Trophoblast cell (in vitro differentiated cells and primary cell): ENCODE measurements around the gene CENPF.
"Not testable (repeated sequence)": the region's sequence is repeated elsewhere in the genome, so short reads cannot be mapped to it uniquely, and the experiment has no call there.

Experiments
- DNase-seq, 2 donors: peaks; one replicate each; pipeline ENCODE4 v3.0.0-alpha.2; 2016
- H2AFZ ChIP-seq: 2 replicates; pipeline ENCODE4 v1.6.1; 2013; ENCODE audit warnings: low read length, moderate library complexity, mild to moderate bottlenecking; ENCODE audit not compliant: insufficient read depth, poor library complexity
- H2AK5ac ChIP-seq: 2 replicates; pipeline ENCODE4 v1.6.1; 2013; ENCODE audit warnings: mild to moderate bottlenecking, low read length
- H2BK120ac ChIP-seq: 2 replicates; pipeline ENCODE4 v1.6.1; 2013; ENCODE audit warnings: low read length, mild to moderate bottlenecking, moderate library complexity; ENCODE audit not compliant: insufficient read depth, poor library complexity
- H2BK12ac ChIP-seq: 2 replicates; pipeline ENCODE4 v1.6.1; 2013; ENCODE audit warnings: mild to moderate bottlenecking, low read length, moderate library complexity
- H2BK5ac ChIP-seq: 2 replicates; pipeline ENCODE4 v1.6.1; 2013; ENCODE audit warnings: low read length, low read depth, moderate library complexity, mild to moderate bottlenecking; ENCODE audit not compliant: poor library complexity
- H3K14ac ChIP-seq: 2 replicates; pipeline ENCODE4 v1.6.1; 2013; ENCODE audit warnings: mild to moderate bottlenecking, low read length
- H3K18ac ChIP-seq: 2 replicates; pipeline ENCODE4 v1.6.1; 2013; ENCODE audit warnings: mild to moderate bottlenecking, low read length
- H3K23ac ChIP-seq: 2 replicates; pipeline ENCODE4 v1.6.1; 2013; ENCODE audit warnings: low read length
- H3K27ac ChIP-seq: 2 replicates; pipeline ENCODE4 v1.5.1; 2013; ENCODE audit warnings: low read depth, mild to moderate bottlenecking, inconsistent platforms, low read length, moderate library complexity
- H3K27me3 ChIP-seq: 2 replicates; pipeline ENCODE4 v1.6.1; 2013; ENCODE audit warnings: inconsistent platforms, mild to moderate bottlenecking, low read length, moderate library complexity; ENCODE audit not compliant: insufficient read depth
- H3K36me3 ChIP-seq, 2 experiments: 1 replicate in 1 of 2; 2 replicates in 1 of 2; pipeline ENCODE4 v1.6.1; 2013; ENCODE audit warnings: low read length in 2 of 2, mild to moderate bottlenecking in 2 of 2, moderate library complexity in 1 of 2; ENCODE audit not compliant: insufficient read depth in 2 of 2, control insufficient read depth in 1 of 2
- H3K4ac ChIP-seq: 2 replicates; pipeline ENCODE4 v1.6.1; 2013; ENCODE audit warnings: low read depth, mild to moderate bottlenecking, low read length, moderate library complexity
- H3K4me1 ChIP-seq, 2 experiments: 1 replicate in 1 of 2; 2 replicates in 1 of 2; pipeline ENCODE4 v1.6.1; 2013; ENCODE audit warnings: low read length in 2 of 2, mild to moderate bottlenecking in 2 of 2, moderate library complexity in 1 of 2; ENCODE audit not compliant: insufficient read depth in 2 of 2, control insufficient read depth in 1 of 2
- H3K4me2 ChIP-seq: 2 replicates; pipeline ENCODE4 v1.6.1; 2013; ENCODE audit warnings: inconsistent platforms, mild to moderate bottlenecking, low read length, moderate library complexity
- H3K4me3 ChIP-seq: 2 replicates; pipeline ENCODE4 v1.5.1; 2013; ENCODE audit warnings: mild to moderate bottlenecking, low read depth, low read length, inconsistent platforms
- H3K79me1 ChIP-seq: one replicate; pipeline ENCODE4 v1.6.1; 2013; ENCODE audit warnings: low read length
- H3K79me2 ChIP-seq: 2 replicates; pipeline ENCODE4 v1.6.1; 2013; ENCODE audit warnings: low read length, mild to moderate bottlenecking; ENCODE audit not compliant: control insufficient read depth, insufficient read depth, poor library complexity
- H3K9ac ChIP-seq: 2 replicates; pipeline ENCODE4 v1.6.1; 2013; ENCODE audit warnings: mild to moderate bottlenecking, low read length
- H3K9me3 ChIP-seq: 2 replicates; pipeline ENCODE4 v1.6.1; 2013; ENCODE audit warnings: low read depth, mild to moderate bottlenecking, control low read depth, inconsistent platforms, low read length; ENCODE audit not compliant: insufficient read depth
- H4K12ac ChIP-seq: 2 replicates; pipeline ENCODE4 v1.6.1; 2013; ENCODE audit warnings: low read depth, mild to moderate bottlenecking, low read length, moderate library complexity
- H4K8ac ChIP-seq: 2 replicates; pipeline ENCODE4 v1.6.1; 2013; ENCODE audit warnings: low read depth, mild to moderate bottlenecking, low read length, moderate library complexity
- H4K91ac ChIP-seq: one replicate; pipeline ENCODE4 v1.6.1; 2013; ENCODE audit warnings: low read depth, mild to moderate bottlenecking, low read length, moderate library complexity
- WGBS: extraction: QIAGEN DNeasy Blood & Tissue Kit; methylation state at CpG from one replicate; pipeline ENCODE4 v1.1.7; 2013; ENCODE audit warnings: missing lambda C conversion rate; ENCODE audit not compliant: insufficient read length, insufficient coverage; ENCODE audit errors: extremely low coverage; 5-methylcytosine and 5-hydroxymethylcytosine counted together

The CENPF gene

DNA sequence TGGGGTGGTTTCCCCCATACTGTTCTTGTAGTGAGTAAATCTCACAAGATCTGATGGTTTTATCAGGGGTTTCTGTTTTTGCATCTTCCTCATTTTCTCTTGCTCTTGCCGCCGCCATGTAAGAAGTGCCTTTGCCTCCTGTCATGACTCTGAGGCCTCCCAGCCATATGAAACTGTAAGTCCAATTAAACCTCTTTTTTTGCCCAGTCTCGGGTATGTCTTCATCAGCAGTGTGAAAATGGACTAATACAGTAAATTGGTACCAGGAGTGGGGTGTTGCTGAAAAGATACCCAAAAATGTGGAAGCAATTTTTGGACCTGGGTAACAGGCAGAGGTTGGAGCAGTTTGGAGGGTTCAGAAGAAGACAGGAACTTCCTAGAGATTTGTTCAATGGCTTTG is 26.9 kb upstream of the CENPF start:
- not testable (repeated sequence) for H2BK5ac ChIP-seq, H3K36me3 ChIP-seq, H2BK120ac ChIP-seq, H3K14ac ChIP-seq, H4K91ac ChIP-seq, DNase-seq, H3K23ac ChIP-seq, H3K79me2 ChIP-seq, H3K18ac ChIP-seq, H2AK5ac ChIP-seq, H3K9ac ChIP-seq, H3K79me1 ChIP-seq, H2AFZ ChIP-seq, H2BK12ac ChIP-seq, H3K9me3 ChIP-seq, H4K12ac ChIP-seq, H3K4ac ChIP-seq, H3K4me3 ChIP-seq, H3K27me3 ChIP-seq, H3K4me1 ChIP-seq, H3K27ac ChIP-seq, H3K4me2 ChIP-seq, H4K8ac ChIP-seq
- no CpG with 5 or more reads among the region's 3 CpGs for WGBS

DNA sequence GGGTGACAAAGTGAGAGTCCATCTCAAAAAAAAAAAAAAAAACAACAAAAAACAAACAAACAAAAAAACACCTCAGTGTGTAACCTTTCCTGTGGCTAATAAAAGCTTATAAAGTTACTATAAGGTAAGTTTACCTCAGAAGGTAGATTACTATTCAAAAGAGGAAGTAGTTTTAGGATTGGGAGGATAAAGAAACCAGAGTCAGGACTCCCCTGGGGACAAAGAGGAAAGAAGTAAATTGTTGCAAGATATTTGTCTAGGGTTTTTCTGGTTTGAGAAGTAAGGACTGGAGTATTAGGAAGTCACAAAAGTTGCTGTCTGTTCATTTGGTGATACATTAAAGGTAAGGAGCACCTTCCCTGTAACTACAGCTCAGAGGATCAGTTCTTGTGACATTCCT is 23.8 kb upstream of the CENPF start:
- H2AFZ ChIP-seq: no peak overlapping the region
- H3K79me2 ChIP-seq: no peaks in the 10 kb centered on the region
- H2BK5ac ChIP-seq: no peak overlapping the region
- DNase-seq: no peak
- H2BK12ac ChIP-seq: no peak overlapping the region
- no peak overlapping the region for H3K4me2 ChIP-seq
- H4K12ac ChIP-seq: no peak overlapping the region
- H3K27ac ChIP-seq: no peak overlapping the region
- H3K14ac ChIP-seq: no peak overlapping the region
- no peak overlapping the region for H4K91ac ChIP-seq
- peaks cover 0 to 3% of the 10 kb centered on the region in 2 experiments for H3K36me3 ChIP-seq
- no peak overlapping the region for H2AK5ac ChIP-seq
- H4K8ac ChIP-seq: no peak overlapping the region
- no peaks in the 10 kb centered on the region for H3K27me3 ChIP-seq
- H3K23ac ChIP-seq: no peak overlapping the region
- no peak overlapping the region for H3K4me3 ChIP-seq
- H3K9me3 ChIP-seq: peaks cover 3% of the 10 kb centered on the region
- H3K9ac ChIP-seq: no peak overlapping the region
- no peak overlapping the region for H3K4ac ChIP-seq
- H2BK120ac ChIP-seq: no peak overlapping the region
- peaks cover 4% of the 10 kb centered on the region for H3K79me1 ChIP-seq
- H3K4me1 ChIP-seq: peaks cover 0 to 4% of the 10 kb centered on the region in 2 experiments
- no peak overlapping the region for H3K18ac ChIP-seq

DNA sequence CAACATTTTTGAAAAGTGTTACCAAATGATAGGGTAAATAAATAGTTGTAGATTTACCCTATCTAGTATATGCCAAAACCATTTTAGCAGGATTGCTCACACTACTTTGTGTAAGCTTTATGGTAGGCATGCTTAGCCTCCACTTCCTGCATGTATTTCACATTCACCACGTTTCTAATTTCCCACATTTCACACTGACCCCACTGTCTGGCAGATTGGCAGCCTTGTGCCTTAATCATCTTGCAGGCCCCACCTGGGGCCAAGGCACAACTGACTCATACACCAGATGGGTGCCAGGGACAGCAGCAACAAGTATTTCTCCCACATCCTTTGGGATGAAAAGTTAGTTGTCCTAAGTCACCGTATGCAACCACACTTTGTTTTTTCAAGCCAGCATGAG is 21.2 kb upstream of the CENPF start:
- Histone ChIP-seq H2BK12ac (no peak overlapping the region), H3K4ac (no peak overlapping the region), H4K12ac (no peak overlapping the region), H3K27ac (no peak overlapping the region), H2BK5ac (no peak overlapping the region), H3K9me3 (peaks cover 2% of the 10 kb centered on the region), H3K36me3 (peaks cover 0 to 3% of the 10 kb centered on the region in 2 experiments), H3K79me1 (peaks cover 2% of the 10 kb centered on the region), H3K4me2 (no peak overlapping the region), H3K4me3 (no peak overlapping the region), H4K91ac (no peak overlapping the region), H4K8ac (no peak overlapping the region), H2AFZ (no peak overlapping the region), H3K4me1 (peaks cover 0 to 4% of the 10 kb centered on the region in 2 experiments), H3K27me3 (no peaks in the 10 kb centered on the region), H2BK120ac (no peak overlapping the region), H2AK5ac (no peak overlapping the region), H3K23ac (no peak overlapping the region), H3K9ac (no peak overlapping the region), H3K14ac (no peak overlapping the region), H3K18ac (no peak overlapping the region), H3K79me2 (no peaks in the 10 kb centered on the region)
- no CpG with 5 or more reads among the region's 2 CpGs for WGBS
- DNase-seq: no peak

DNA sequence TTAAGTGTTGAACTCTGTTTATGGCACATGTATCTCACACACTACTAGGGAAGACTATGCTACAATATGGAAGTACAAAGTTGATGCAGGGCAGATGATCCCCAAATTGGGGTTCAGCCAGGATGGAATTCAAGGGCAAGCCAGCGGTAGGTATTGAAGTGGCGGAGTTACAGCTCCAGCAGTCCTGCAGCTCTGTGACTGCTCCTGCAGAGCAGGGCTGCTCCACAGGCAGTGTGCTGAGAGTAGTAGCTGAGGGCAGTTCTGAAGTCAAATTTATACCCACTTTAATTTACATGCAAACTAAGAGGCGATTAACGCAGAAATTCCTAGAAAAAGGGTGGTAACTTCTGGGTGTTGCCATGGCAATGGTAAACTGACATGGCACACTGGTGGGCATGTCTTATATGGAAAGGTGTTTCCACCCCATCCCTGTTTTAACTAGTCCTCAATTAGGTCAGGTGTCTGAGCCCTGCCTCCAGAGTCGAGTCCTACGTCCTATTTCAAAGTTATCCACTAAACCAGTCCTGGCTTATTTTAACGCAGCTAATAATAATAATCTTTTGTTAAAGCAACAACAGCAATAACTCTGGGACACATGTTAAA is 20.6 kb upstream of the CENPF start:
- Histone ChIP-seq H2AK5ac (no peak overlapping the region), H3K23ac (no peak overlapping the region), H3K9ac (no peak overlapping the region), H2BK5ac (no peak overlapping the region), H3K4me3 (no peak overlapping the region), H3K18ac (no peak overlapping the region), H4K8ac (no peak overlapping the region), H3K14ac (no peak overlapping the region), H4K12ac (no peak overlapping the region), H3K27me3 (no peaks in the 10 kb centered on the region), H3K27ac (no peak overlapping the region), H2AFZ (no peak overlapping the region), H3K79me1 (peaks cover 2% of the 10 kb centered on the region), H3K9me3 (no peaks in the 10 kb centered on the region), H3K4me2 (no peak overlapping the region), H3K4me1 (peaks cover 0 to 4% of the 10 kb centered on the region in 2 experiments), H3K4ac (no peak overlapping the region), H2BK120ac (no peak overlapping the region), H4K91ac (no peak overlapping the region), H3K79me2 (no peaks in the 10 kb centered on the region), H3K36me3 (no peaks in the 10 kb centered on the region), H2BK12ac (no peak overlapping the region)
- WGBS: no CpG with 5 or more reads among the region's 7 CpGs
- no peak for DNase-seq
